IPS-NIHi11 (cell line): ENCODE results near the gene EPHA5.

Experiments used
- DNase-seq: peaks from one replicate; pipeline ENCODE4 v3.0.0; 2012; ENCODE audit warnings: mixed read lengths, low spot score

The EPHA5 gene

GRCh38 chr4:65495439-65495838 is 174.8 kb downstream of the EPHA5 start:
- no peak for DNase-seq

GRCh38 chr4:65482410-65482809 is 187.9 kb downstream of the EPHA5 start:
- DNase-seq, result no peak

- no peak for DNase-seq
Measured at GRCh38 chr4:65472531-65472930, 197.8 kb downstream of the EPHA5 start.

GRCh38 chr4:65467068-65467680 is 203.1 kb downstream of the EPHA5 start:
- DNase-seq, result no peak

- no peak for DNase-seq
Measured at GRCh38 chr4:65461781-65462180, 208.5 kb downstream of the EPHA5 start.

GRCh38 chr4:65457011-65457410 is 213.3 kb downstream of the EPHA5 start:
- DNase-seq, result no peak

GRCh38 chr4:65456579-65456978 is 213.7 kb downstream of the EPHA5 start:
- DNase-seq, result no peak

GRCh38 chr4:65453398-65453797 is 216.9 kb downstream of the EPHA5 start:
- DNase-seq, result no peak

GRCh38 chr4:65450899-65451298 is 219.4 kb downstream of the EPHA5 start:
- DNase-seq, result no peak

GRCh38 chr4:65437102-65437501 is 233.2 kb downstream of the EPHA5 start:
- DNase-seq, result no peak

GRCh38 chr4:65422109-65422508 is 248.2 kb downstream of the EPHA5 start:
- DNase-seq, result no peak

GRCh38 chr4:65420036-65420435 is 250.3 kb downstream of the EPHA5 start:
- DNase-seq, result no peak

GRCh38 chr4:65416891-65417290 is 253.4 kb downstream of the EPHA5 start:
- DNase-seq, result peak; percentile 35

- DNase-seq, result no peak
Measured at GRCh38 chr4:65407483-65407882, 262.8 kb downstream of the EPHA5 start.

- no peak for DNase-seq
Measured at GRCh38 chr4:65401083-65401482, 269.2 kb downstream of the EPHA5 start.

GRCh38 chr4:65399084-65399483 is 271.2 kb downstream of the EPHA5 start:
- DNase-seq, result no peak

- DNase-seq, result no peak
Measured at GRCh38 chr4:65393078-65393477, 277.2 kb downstream of the EPHA5 start.

GRCh38 chr4:65392488-65392887 is 277.8 kb downstream of the EPHA5 start:
- no peak for DNase-seq

- DNase-seq, result no peak
Measured at GRCh38 chr4:65391814-65392213, 278.5 kb downstream of the EPHA5 start.

GRCh38 chr4:65391382-65391781 is 278.9 kb downstream of the EPHA5 start:
- DNase-seq, result no peak

GRCh38 chr4:65386927-65387326 is 283.4 kb downstream of the EPHA5 start:
- no peak for DNase-seq

GRCh38 chr4:65383589-65384305 is 286.5 kb downstream of the EPHA5 start:
- DNase-seq, result no peak

GRCh38 chr4:65381648-65382047 is 288.6 kb downstream of the EPHA5 start:
- no peak for DNase-seq

- no peak for DNase-seq
Measured at GRCh38 chr4:65370709-65371108, 299.6 kb downstream of the EPHA5 start.
